MM.1S (cell line): ENCODE measurements around the gene C14orf132.

Experiments used
- DNase-seq: peaks from one replicate; pipeline ENCODE4 v3.0.0-alpha.2; 2015
- H2AFZ ChIP-seq: fragments of 300-600 bp; sonication (generic); 2 replicates; pipeline ENCODE4 v1.6.0; 2016; ENCODE audit warnings: antibody characterized with exemption, low read length
- H3F3A ChIP-seq: fragments of 300-600 bp; sonication (generic); 2 replicates; pipeline ENCODE4 v1.6.1; 2016; ENCODE audit warnings: mild to moderate bottlenecking, antibody characterized with exemption, low read length, moderate library complexity, mixed read lengths; ENCODE audit not compliant: insufficient read depth
- H3K27ac ChIP-seq: fragments of 300-600 bp; sonication (generic); 2 replicates; pipeline ENCODE4 v1.5.1; 2016; ENCODE audit warnings: mild to moderate bottlenecking, low read length
- H3K27me3 ChIP-seq: fragments of 300-600 bp; sonication (generic); replicated peaks from 2 replicates; pipeline ENCODE4 v1.6.0; 2016; ENCODE audit warnings: low read length; ENCODE audit not compliant: insufficient read depth
- H3K36me3 ChIP-seq: fragments of 300-600 bp; sonication (generic); replicated peaks from 2 replicates; pipeline ENCODE4 v1.6.1; 2016; ENCODE audit warnings: mild to moderate bottlenecking, low read length, mixed read lengths; ENCODE audit not compliant: insufficient read depth
- H3K4me1 ChIP-seq: fragments of 300-600 bp; sonication (generic); 2 replicates; pipeline ENCODE4 v1.6.1; 2016; ENCODE audit warnings: low read length, mixed read lengths
- H3K4me2 ChIP-seq: fragments of 300-600 bp; sonication (generic); 2 replicates; pipeline ENCODE4 v1.6.0; 2016; ENCODE audit warnings: low read depth, low read length
- H3K4me3 ChIP-seq: fragments of 300-600 bp; sonication (generic); 2 replicates; pipeline ENCODE4 v1.5.1; 2016; ENCODE audit warnings: low read length, mixed read lengths
- H3K79me2 ChIP-seq: fragments of 300-600 bp; sonication (generic); 2 replicates; pipeline ENCODE4 v1.6.1; 2016; ENCODE audit warnings: mixed run types, low read length, mixed read lengths
- H3K9ac ChIP-seq: fragments of 300-600 bp; sonication (generic); 2 replicates; pipeline ENCODE4 v1.6.1; 2016; ENCODE audit warnings: low read length, mixed read lengths
- H3K9me2 ChIP-seq: fragments of 300-600 bp; sonication (generic); replicated peaks from 2 replicates; pipeline ENCODE4 v1.6.1; 2016; ENCODE audit warnings: mild to moderate bottlenecking, low read length, mixed read lengths; ENCODE audit not compliant: insufficient read depth
- H3K9me3 ChIP-seq: fragments of 300-600 bp; sonication (generic); replicated peaks from 2 replicates; pipeline ENCODE4 v1.6.1; 2016; ENCODE audit warnings: mild to moderate bottlenecking, low read length, mixed read lengths; ENCODE audit not compliant: insufficient read depth
- H4K20me1 ChIP-seq: fragments of 300-600 bp; sonication (generic); 2 replicates; pipeline ENCODE4 v1.6.1; 2016; ENCODE audit warnings: mild to moderate bottlenecking, low read length, moderate library complexity, mixed read lengths; ENCODE audit not compliant: insufficient read depth
- EZH2 ChIP-seq: fragments of 300-600 bp; sonication (generic); optimal IDR thresholded peaks from 2 replicates; pipeline ENCODE3; 2017; ENCODE audit warnings: low read depth, mild to moderate bottlenecking, antibody characterized with exemption, low read length, mixed read lengths
- EZH2phosphoT487 ChIP-seq: fragments of 300-600 bp; sonication (generic); IDR thresholded peaks from 2 replicates; pipeline ENCODE4 v1.6.1; 2018; ENCODE audit warnings: antibody characterized with exemption, low read length
- TF ChIP-seq, protein P1 (sequence below): fragments of 300-600 bp; sonication (generic); IDR thresholded peaks from 2 replicates; pipeline ENCODE4 v1.5.1; 2016; ENCODE audit warnings: antibody characterized with exemption, low read length, mixed read lengths

C14orf132 gene

DNA sequence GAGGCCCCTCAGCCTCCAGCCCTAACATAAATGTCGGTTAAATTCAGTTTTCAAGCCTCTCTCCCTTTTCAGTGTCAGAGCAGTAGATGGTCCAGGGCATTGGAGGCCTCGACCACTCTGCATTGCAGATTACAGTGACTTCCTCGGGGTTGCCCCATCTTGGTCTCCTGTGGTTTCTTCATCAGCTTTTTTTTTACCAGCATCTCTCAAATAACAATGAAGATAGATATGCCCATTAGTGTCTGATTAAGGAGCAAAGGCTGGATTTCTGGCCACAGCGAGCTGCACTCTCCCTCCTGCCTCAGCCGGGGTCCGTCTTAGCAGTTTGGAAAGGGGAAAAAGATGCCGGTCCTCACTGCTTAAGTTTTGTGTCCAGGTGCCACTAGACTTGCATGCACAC, 49.7 kb downstream of the C14orf132 start:
- Histone ChIP-seq H3K4me3 (no peak overlapping the region), H3K9ac (no peak overlapping the region), H4K20me1 (no peaks in the 10 kb centered on the region), H2AFZ (no peak overlapping the region), H3K9me3 (no peaks in the 10 kb centered on the region), H3K27me3 (no peaks in the 10 kb centered on the region), H3F3A (no peaks in the 10 kb centered on the region), H3K27ac (no peak overlapping the region), H3K4me2 (no peak overlapping the region), H3K9me2 (no peaks in the 10 kb centered on the region), H3K4me1 (no peaks in the 10 kb centered on the region), H3K79me2 (no peaks in the 10 kb centered on the region), H3K36me3 (no peaks in the 10 kb centered on the region)
- TF ChIP-seq EZH2 (no peak), EZH2phosphoT487 (no peak)
- TF ChIP-seq, protein P1, sequence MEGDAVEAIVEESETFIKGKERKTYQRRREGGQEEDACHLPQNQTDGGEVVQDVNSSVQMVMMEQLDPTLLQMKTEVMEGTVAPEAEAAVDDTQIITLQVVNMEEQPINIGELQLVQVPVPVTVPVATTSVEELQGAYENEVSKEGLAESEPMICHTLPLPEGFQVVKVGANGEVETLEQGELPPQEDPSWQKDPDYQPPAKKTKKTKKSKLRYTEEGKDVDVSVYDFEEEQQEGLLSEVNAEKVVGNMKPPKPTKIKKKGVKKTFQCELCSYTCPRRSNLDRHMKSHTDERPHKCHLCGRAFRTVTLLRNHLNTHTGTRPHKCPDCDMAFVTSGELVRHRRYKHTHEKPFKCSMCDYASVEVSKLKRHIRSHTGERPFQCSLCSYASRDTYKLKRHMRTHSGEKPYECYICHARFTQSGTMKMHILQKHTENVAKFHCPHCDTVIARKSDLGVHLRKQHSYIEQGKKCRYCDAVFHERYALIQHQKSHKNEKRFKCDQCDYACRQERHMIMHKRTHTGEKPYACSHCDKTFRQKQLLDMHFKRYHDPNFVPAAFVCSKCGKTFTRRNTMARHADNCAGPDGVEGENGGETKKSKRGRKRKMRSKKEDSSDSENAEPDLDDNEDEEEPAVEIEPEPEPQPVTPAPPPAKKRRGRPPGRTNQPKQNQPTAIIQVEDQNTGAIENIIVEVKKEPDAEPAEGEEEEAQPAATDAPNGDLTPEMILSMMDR = no peak
- DNase-seq = no peak

DNA sequence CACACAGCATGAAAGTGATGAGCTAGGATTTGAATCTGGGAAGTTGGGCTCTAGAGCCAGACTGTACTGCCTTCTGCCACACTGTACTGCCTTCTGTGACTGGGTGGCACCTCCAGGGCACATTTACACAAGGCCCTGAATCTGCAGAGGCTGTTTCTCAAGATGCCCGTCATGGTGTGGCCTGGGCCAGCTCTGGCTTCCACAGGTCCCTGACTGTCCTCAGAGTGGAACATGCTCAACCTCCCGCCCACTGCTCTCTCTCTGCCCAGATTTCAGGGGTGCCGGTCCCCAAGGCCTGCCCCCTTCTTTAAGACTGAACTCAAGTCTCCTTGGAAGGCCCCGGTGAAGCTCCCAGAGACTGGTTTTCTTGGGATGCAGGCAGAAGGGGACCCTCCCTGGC, 50.2 kb downstream of the C14orf132 start:
- no peak overlapping the region for H2AFZ ChIP-seq
- H3K4me1 ChIP-seq = no peaks in the 10 kb centered on the region
- H3K9me2 ChIP-seq = no peaks in the 10 kb centered on the region
- TF ChIP-seq, protein P1 = no peak
- TF ChIP-seq EZH2phosphoT487 (no peak), EZH2 (no peak)
- H3K36me3 ChIP-seq = no peaks in the 10 kb centered on the region
- H3K4me3 ChIP-seq = no peak overlapping the region
- no peak overlapping the region for H3K9ac ChIP-seq
- no peak overlapping the region for H3K27ac ChIP-seq
- H3K27me3 ChIP-seq = no peaks in the 10 kb centered on the region
- no peaks in the 10 kb centered on the region for H3K9me3 ChIP-seq
- no peaks in the 10 kb centered on the region for H3K79me2 ChIP-seq
- H4K20me1 ChIP-seq = no peaks in the 10 kb centered on the region
- no peak for DNase-seq
- H3F3A ChIP-seq = no peaks in the 10 kb centered on the region
- H3K4me2 ChIP-seq = no peak overlapping the region

DNA sequence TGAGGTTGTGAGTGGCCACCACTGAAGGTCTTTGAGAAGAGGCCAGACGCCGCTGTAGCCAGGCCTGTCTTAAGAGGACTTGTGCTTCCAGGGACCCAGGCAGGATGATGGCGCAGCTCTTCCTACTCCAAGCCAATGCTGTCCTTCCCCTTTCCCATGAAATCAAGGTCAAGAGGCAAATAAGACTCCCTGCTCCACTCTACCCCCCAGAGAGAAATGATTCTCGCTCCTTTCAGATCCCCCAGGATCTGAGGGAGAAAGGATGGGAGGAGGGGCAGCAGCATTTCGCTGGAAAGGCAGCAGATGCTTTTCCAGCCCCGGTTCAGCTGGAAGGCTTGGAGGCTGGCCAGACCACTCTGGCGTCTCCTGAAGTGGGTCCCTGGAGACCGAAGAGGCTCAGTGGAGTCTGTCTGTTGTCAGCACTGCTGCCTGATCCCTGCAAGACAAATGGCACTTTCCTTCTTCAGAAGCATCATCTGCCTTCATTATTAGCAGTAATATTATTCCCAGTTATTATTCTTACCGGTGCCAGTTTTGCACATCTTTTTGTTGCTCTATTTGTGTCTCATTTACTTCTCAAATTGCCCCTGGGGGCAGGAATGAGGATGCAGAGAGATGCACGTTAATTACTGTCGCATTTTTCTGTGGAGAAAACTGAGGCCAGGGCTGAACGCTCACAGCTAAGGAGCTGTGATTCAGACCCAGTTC, 51.4 kb downstream of the C14orf132 start:
- Histone ChIP-seq H3K27me3 (no peaks in the 10 kb centered on the region), H3K9me2 (no peaks in the 10 kb centered on the region)

More for the DNA sequence above, 51.4 kb downstream of the C14orf132 start:
- H3K4me1 ChIP-seq = no peaks in the 10 kb centered on the region
- no peak overlapping the region for H3K9ac ChIP-seq
- no peaks in the 10 kb centered on the region for H3F3A ChIP-seq
- TF ChIP-seq, protein P1 = no peak
- TF ChIP-seq EZH2 (no peak), EZH2phosphoT487 (no peak)
- no peaks in the 10 kb centered on the region for H4K20me1 ChIP-seq
- H3K79me2 ChIP-seq = no peaks in the 10 kb centered on the region
- H3K9me3 ChIP-seq = no peaks in the 10 kb centered on the region
- no peak overlapping the region for H3K4me3 ChIP-seq
- H2AFZ ChIP-seq = no peak overlapping the region
- H3K4me2 ChIP-seq = no peak overlapping the region
- H3K36me3 ChIP-seq = no peaks in the 10 kb centered on the region
- no peak for DNase-seq
- no peak overlapping the region for H3K27ac ChIP-seq
